Mononuclear cell (primary cell): Measurements from ENCODE around the gene DNAJC3. TPM values are rescaled to one million over a fixed set of nuclear protein-coding genes. Genes with fewer than 3 reads are reported as not detected.

Experiments used
- H3K27me3 ChIP-seq: 2 replicates; pipeline ENCODE4 v1.6.0; 2011; ENCODE audit warnings: low read length, control low read depth; ENCODE audit not compliant: insufficient read depth
- H3K4me1 ChIP-seq: 2 replicates; pipeline ENCODE4 v1.5.1; 2011; ENCODE audit warnings: mild to moderate bottlenecking, low read length, control low read depth; ENCODE audit not compliant: insufficient read depth
- H3K4me3 ChIP-seq: 2 replicates; pipeline ENCODE4 v1.5.1; 2011; ENCODE audit warnings: mild to moderate bottlenecking, low read length, moderate library complexity
- H3K9me3 ChIP-seq: 2 replicates; pipeline ENCODE4 v1.5.1; 2011; ENCODE audit warnings: low read depth, mild to moderate bottlenecking, control low read depth, low read length
- total RNA-seq: library from RNA; depleted of rRNA; stranded (reverse); fragments of >200 nt; gene quantifications from one replicate; pipeline ENCODE4 v1.2.3, GENCODE V29; 2012

Gene DNAJC3
- 54.0 TPM for total RNA-seq

GRCh38 chr13:95676762-95677563 lies at the start of gene DNAJC3:
DNAJC3 (plus strand) TSS chr13:95677139; CDS start chr13:95677256, 117 bp downstream.
- peak within 1 kb of the TSS; percentile 93 for H3K4me3 ChIP-seq
- no peaks in the 10 kb centered on the region for H3K27me3 ChIP-seq
- H3K9me3 ChIP-seq = no peaks in the 10 kb centered on the region
- H3K4me1 ChIP-seq = peaks cover 48% of the 10 kb centered on the region

GRCh38 chr13:95627590-95627989 lies 49.3 kb upstream of the DNAJC3 start:
- Histone ChIP-seq H3K27me3 (peaks cover 2% of the 10 kb centered on the region), H3K4me3 (no peak overlapping the region), H3K9me3 (no peaks in the 10 kb centered on the region), H3K4me1 (peaks cover 3% of the 10 kb centered on the region)

GRCh38 chr13:95628488-95628887 lies 48.5 kb upstream of the DNAJC3 start:
- no peaks in the 10 kb centered on the region for H3K4me1 ChIP-seq
- H3K27me3 ChIP-seq = peaks cover 2% of the 10 kb centered on the region
- H3K9me3 ChIP-seq = no peaks in the 10 kb centered on the region
- H3K4me3 ChIP-seq = no peak overlapping the region

GRCh38 chr13:95629071-95629470 lies 47.9 kb upstream of the DNAJC3 start:
- H3K9me3 ChIP-seq = no peaks in the 10 kb centered on the region
- H3K27me3 ChIP-seq = peaks cover 2% of the 10 kb centered on the region
- H3K4me1 ChIP-seq = no peaks in the 10 kb centered on the region
- H3K4me3 ChIP-seq = no peak overlapping the region

GRCh38 chr13:95630593-95630992 lies 46.3 kb upstream of the DNAJC3 start:
- Histone ChIP-seq H3K4me3 (no peak overlapping the region), H3K9me3 (no peaks in the 10 kb centered on the region), H3K4me1 (no peaks in the 10 kb centered on the region), H3K27me3 (no peaks in the 10 kb centered on the region)

GRCh38 chr13:95636853-95637252 lies 40.1 kb upstream of the DNAJC3 start:
- peaks cover 23% of the 10 kb centered on the region for H3K27me3 ChIP-seq
- no peak overlapping the region for H3K4me3 ChIP-seq
- no peaks in the 10 kb centered on the region for H3K4me1 ChIP-seq
- H3K9me3 ChIP-seq = no peaks in the 10 kb centered on the region

GRCh38 chr13:95641291-95642027 lies 35.5 kb upstream of the DNAJC3 start:
- Histone ChIP-seq H3K9me3 (no peaks in the 10 kb centered on the region), H3K4me1 (peaks cover 13% of the 10 kb centered on the region), H3K4me3 (no peak overlapping the region), H3K27me3 (peaks cover 63% of the 10 kb centered on the region)

- Histone ChIP-seq H3K9me3 (no peaks in the 10 kb centered on the region), H3K4me1 (peaks cover 13% of the 10 kb centered on the region), H3K27me3 (peaks cover 65% of the 10 kb centered on the region), H3K4me3 (no peak overlapping the region)
Observed at GRCh38 chr13:95642028-95642621, 34.8 kb upstream of the DNAJC3 start.

GRCh38 chr13:95642999-95643398 lies 33.9 kb upstream of the DNAJC3 start:
- Histone ChIP-seq H3K4me1 (peaks cover 13% of the 10 kb centered on the region), H3K9me3 (no peaks in the 10 kb centered on the region), H3K4me3 (no peak overlapping the region), H3K27me3 (peaks cover 65% of the 10 kb centered on the region)

GRCh38 chr13:95643571-95643935 lies 33.4 kb upstream of the DNAJC3 start:
- Histone ChIP-seq H3K4me3 (no peak overlapping the region), H3K9me3 (no peaks in the 10 kb centered on the region), H3K27me3 (peaks cover 64% of the 10 kb centered on the region), H3K4me1 (peaks cover 13% of the 10 kb centered on the region)

GRCh38 chr13:95643936-95644598 lies 32.9 kb upstream of the DNAJC3 start:
- H3K4me1 ChIP-seq = peaks cover 13% of the 10 kb centered on the region
- peaks cover 58% of the 10 kb centered on the region for H3K27me3 ChIP-seq
- H3K4me3 ChIP-seq = no peak overlapping the region
- H3K9me3 ChIP-seq = no peaks in the 10 kb centered on the region

GRCh38 chr13:95644601-95645052 lies 32.3 kb upstream of the DNAJC3 start, which contains the start of gene DZIP1:
DZIP1 (minus strand) TSS chr13:95644706; CDS start chr13:95642029, 2,677 bp downstream.
- Histone ChIP-seq H3K27me3 (peaks cover 58% of the 10 kb centered on the region), H3K4me3 (no peak within 1 kb of the TSS)

GRCh38 chr13:95647321-95647720 lies 29.6 kb upstream of the DNAJC3 start:
- Histone ChIP-seq H3K27me3 (peaks cover 38% of the 10 kb centered on the region), H3K4me1 (peaks cover 21% of the 10 kb centered on the region), H3K4me3 (no peak overlapping the region), H3K9me3 (no peaks in the 10 kb centered on the region)

More at GRCh38 chr13:95644601-95645052, 32.3 kb upstream of the DNAJC3 start, which contains the start of gene DZIP1:
- Histone ChIP-seq H3K9me3 (no peaks in the 10 kb centered on the region), H3K4me1 (peaks cover 13% of the 10 kb centered on the region)

GRCh38 chr13:95650696-95651095 lies 26.2 kb upstream of the DNAJC3 start:
- peaks cover 8% of the 10 kb centered on the region for H3K4me1 ChIP-seq
- H3K4me3 ChIP-seq = no peak overlapping the region
- no peaks in the 10 kb centered on the region for H3K9me3 ChIP-seq
- H3K27me3 ChIP-seq = peaks cover 8% of the 10 kb centered on the region
